ENCODE results near the gene RNF113B.

The RNF113B gene

GRCh38 chr13:98216135-98216565 is 39.1 kb upstream of the RNF113B start:
- Histone ChIP-seq H3F3A (ENCODE audit: control insufficient read depth, insufficient read depth) (no peaks in the 10 kb centered on the region), H3K4me3 (ENCODE audit: low read length) (no peak overlapping the region), H4K20me1 (ENCODE audit: control insufficient read depth, insufficient read depth, low read depth, low read length) (no peaks in the 10 kb centered on the region), H3K36me3 (ENCODE audit: control insufficient read depth, low read length) (no peaks in the 10 kb centered on the region), H3K9me3 (ENCODE audit: control insufficient read depth, insufficient read depth, low read length) (no peaks in the 10 kb centered on the region), H3K27me3 (ENCODE audit: control insufficient read depth, low read length) (no peaks in the 10 kb centered on the region), H3K4me2 (ENCODE audit: low read length) (no peak overlapping the region), H3K27ac (ENCODE audit: low read depth, low read length) (no peak overlapping the region), H3K9me2 (replicated peaks; ENCODE audit: control insufficient read depth, low read length) (no peaks in the 10 kb centered on the region), H3K79me2 (ENCODE audit: control insufficient read depth, low read length) (no peaks in the 10 kb centered on the region), H3K4me1 (ENCODE audit: control insufficient read depth, low read length) (no peaks in the 10 kb centered on the region)
- TF ChIP-seq EZH2phosphoT487 (IDR thresholded peaks at IDR 0.05; ENCODE audit: borderline replicate concordance, low read length), result no peak
- no peak for TF ChIP-seq CTCF (IDR thresholded peaks at IDR 0.05; ENCODE audit: low read depth, low read length, poor library complexity, severe bottlenecking)

GRCh38 chr13:98215508-98215907 is 38.4 kb upstream of the RNF113B start:
- Histone ChIP-seq H3K4me3 (ENCODE audit: low read length) (no peak overlapping the region), H3K36me3 (ENCODE audit: control insufficient read depth, low read length) (no peaks in the 10 kb centered on the region), H3F3A (ENCODE audit: control insufficient read depth, insufficient read depth) (no peaks in the 10 kb centered on the region), H3K79me2 (ENCODE audit: control insufficient read depth, low read length) (no peaks in the 10 kb centered on the region), H3K27me3 (ENCODE audit: control insufficient read depth, low read length) (no peaks in the 10 kb centered on the region), H3K4me1 (ENCODE audit: control insufficient read depth, low read length) (no peaks in the 10 kb centered on the region), H3K9me3 (ENCODE audit: control insufficient read depth, insufficient read depth, low read length) (no peaks in the 10 kb centered on the region), H3K4me2 (ENCODE audit: low read length) (no peak overlapping the region), H3K9me2 (replicated peaks; ENCODE audit: control insufficient read depth, low read length) (no peaks in the 10 kb centered on the region), H3K27ac (ENCODE audit: low read depth, low read length) (no peak overlapping the region), H4K20me1 (ENCODE audit: control insufficient read depth, insufficient read depth, low read depth, low read length) (no peaks in the 10 kb centered on the region)
- TF ChIP-seq CTCF (IDR thresholded peaks at IDR 0.05; ENCODE audit: low read depth, low read length, poor library complexity, severe bottlenecking), result no peak
- TF ChIP-seq EZH2phosphoT487 (IDR thresholded peaks at IDR 0.05; ENCODE audit: borderline replicate concordance, low read length), result no peak

GRCh38 chr13:98214707-98215106 is 37.6 kb upstream of the RNF113B start:
- H3K79me2 ChIP-seq (ENCODE audit: control insufficient read depth, low read length), result no peaks in the 10 kb centered on the region
- H3K4me2 ChIP-seq (ENCODE audit: low read length), result no peak overlapping the region
- no peaks in the 10 kb centered on the region for H3K4me1 ChIP-seq (ENCODE audit: control insufficient read depth, low read length)

More at GRCh38 chr13:98214707-98215106, 37.6 kb upstream of the RNF113B start:
- Histone ChIP-seq H3K9me3 (ENCODE audit: control insufficient read depth, insufficient read depth, low read length) (no peaks in the 10 kb centered on the region), H3K27ac (ENCODE audit: low read depth, low read length) (no peak overlapping the region), H3F3A (ENCODE audit: control insufficient read depth, insufficient read depth) (no peaks in the 10 kb centered on the region), H3K4me3 (ENCODE audit: low read length) (no peak overlapping the region), H3K27me3 (ENCODE audit: control insufficient read depth, low read length) (no peaks in the 10 kb centered on the region), H4K20me1 (ENCODE audit: control insufficient read depth, insufficient read depth, low read depth, low read length) (no peaks in the 10 kb centered on the region), H3K9me2 (replicated peaks; ENCODE audit: control insufficient read depth, low read length) (no peaks in the 10 kb centered on the region), H3K36me3 (ENCODE audit: control insufficient read depth, low read length) (no peaks in the 10 kb centered on the region)
- TF ChIP-seq CTCF (IDR thresholded peaks at IDR 0.05; ENCODE audit: low read depth, low read length, poor library complexity, severe bottlenecking), result no peak

Data from DOHH2 (cell line).